HepG2 (cell line): Measurements from ENCODE around the gene MIF. TPM values are rescaled to one million over a fixed set of nuclear protein-coding genes. Genes with fewer than 3 reads are reported as not detected.

Source experiments
- ATAC-seq: fragments of 200-7000 bp; cut with Tn5 transposase; 3 replicates; pipeline ENCODE4 v1.9.1; 2020; ENCODE audit warnings: mild to moderate bottlenecking, moderate library complexity
- BruUV-seq: library from RNA; stranded (reverse); fragments of 400-500 nt; replicated peaks from 2 replicates; lab custom pipeline; 2021; lab: Mats Ljungman, UMichigan
- CTCF ChIA-PET: fragments of 300-600 bp; formaldehyde crosslinking; extraction: SDS; loops from one replicate; lab custom pipeline; 2021; ENCODE audit warnings: low total read pairs, inconsistent platforms, low intra/inter-chr PET ratio; lab: Yijun Ruan, JAX
- POLR2A ChIA-PET: fragments of 350-600 bp; sonication (Branson Sonifier 250); formaldehyde crosslinking; loops from one replicate; lab custom pipeline; 2020; ENCODE audit warnings: antibody characterized with exemption, inconsistent platforms; lab: Yijun Ruan, JAX
- DNase-seq: peaks from one replicate; pipeline ENCODE4 v3.0.0-alpha.2; 2015; ENCODE audit warnings: low spot score
- FAIRE-seq: peaks from 3 replicates; lab custom pipeline; 2011; peaks lifted over from hg19 to GRCh38; lab: Jason Lieb, UNC
- H2AFZ ChIP-seq: one replicate; pipeline ENCODE4 v1.6.1; 2011; ENCODE audit warnings: low read length, inconsistent platforms
- H3K27ac ChIP-seq: fragments of 300-600 bp; 3 replicates; pipeline ENCODE4 v1.8.0; 2011; ENCODE audit warnings: mixed run types, mild to moderate bottlenecking, mixed read lengths, low read length, inconsistent platforms; ENCODE audit not compliant: insufficient read depth; ENCODE audit errors: extremely low read length
- H3K27me3 ChIP-seq, 2 experiments: fragments of 200-600 bp in 1 of 2; 2 replicates in 1 of 2; 3 replicates in 1 of 2; pipeline versions ENCODE4 v1.6.0 to v1.8.0; 2011; ENCODE audit warnings: low read length in 2 of 2, mild to moderate bottlenecking in 2 of 2, moderate library complexity in 2 of 2, inconsistent platforms in 1 of 2; ENCODE audit not compliant: insufficient read depth in 2 of 2, control insufficient read depth in 1 of 2
- H3K36me3 ChIP-seq, 2 experiments: fragments of 200-600 bp in 1 of 2; replicated peaks in 1 of 2; 2 replicates in 1 of 2; 3 replicates in 1 of 2; pipeline versions ENCODE4 v1.5.1 to v1.8.0; 2011; ENCODE audit warnings: low read length in 2 of 2, inconsistent platforms in 1 of 2; ENCODE audit not compliant: insufficient read depth in 2 of 2, control insufficient read depth in 1 of 2
- H3K4me1 ChIP-seq: 2 replicates; pipeline ENCODE4 v1.5.1; 2012; ENCODE audit warnings: low read length, inconsistent platforms; ENCODE audit not compliant: insufficient read depth
- H3K4me2 ChIP-seq: 2 replicates; pipeline ENCODE4 v1.6.0; 2011; ENCODE audit warnings: low read depth, low read length, inconsistent platforms
- H3K4me3 ChIP-seq, 3 experiments: fragments of 200-600 bp in 1 of 3; sonication (generic), shearing (Covaris generic) in 1 of 3; replicated peaks in 1 of 3; 2 replicates each; pipeline ENCODE4 v1.5.1; 2011 to 2016; ENCODE audit warnings: low read length in 3 of 3, inconsistent platforms in 2 of 3, low read depth in 2 of 3, mild to moderate bottlenecking in 2 of 3, control low read depth in 1 of 3, mixed read lengths in 1 of 3; ENCODE audit not compliant: insufficient read depth in 1 of 3
- H3K79me2 ChIP-seq: one replicate; pipeline ENCODE4 v1.6.1; 2011; ENCODE audit warnings: low read length, inconsistent platforms; ENCODE audit not compliant: insufficient read depth
- H3K9ac ChIP-seq: 2 replicates; pipeline ENCODE4 v1.6.0; 2011; ENCODE audit warnings: mild to moderate bottlenecking, low read depth, low read length, inconsistent platforms; ENCODE audit not compliant: insufficient read depth
- H3K9me3 ChIP-seq: 2 replicates; pipeline ENCODE4 v1.5.1; 2012; ENCODE audit warnings: mild to moderate bottlenecking, low read length
- H4K20me1 ChIP-seq: 2 replicates; pipeline ENCODE4 v1.6.0; 2011; ENCODE audit warnings: inconsistent platforms, mild to moderate bottlenecking, low read length, moderate library complexity; ENCODE audit not compliant: insufficient read depth
- AGO1 ChIP-seq: fragments of 200-400 bp; formaldehyde crosslinking; IDR thresholded peaks from 2 replicates; pipeline ENCODE4 v1.6.1; 2017; ENCODE audit warnings: mild to moderate bottlenecking, low read depth, low read length, moderate library complexity; ENCODE audit not compliant: poor library complexity, severe bottlenecking
- AGO2 ChIP-seq: fragments of 200-400 bp; formaldehyde crosslinking; optimal IDR thresholded peaks from 2 replicates; pipeline ENCODE3; 2017; ENCODE audit warnings: mild to moderate bottlenecking, low read depth, low read length, moderate library complexity
- AHR ChIP-seq: IDR thresholded peaks from 2 replicates; pipeline ENCODE4 v1.6.1; 2018; ENCODE audit warnings: missing genetic modification reagents, missing compliant biosample characterization
- ATM ChIP-seq: fragments of 450-650 bp; IDR thresholded peaks from 2 replicates; pipeline ENCODE4 v1.7.1; 2017; ENCODE audit warnings: mild to moderate bottlenecking, borderline replicate concordance
- DMAP1 ChIP-seq: IDR thresholded peaks from 2 replicates; pipeline ENCODE4 v1.6.1; 2016
- FOXP4 ChIP-seq: sonication (generic); formaldehyde crosslinking; IDR thresholded peaks from 2 replicates; pipeline ENCODE4 v1.4.0; 2020; ENCODE audit warnings: missing genetic modification reagents
- HDAC1 ChIP-seq: sonication (generic); formaldehyde crosslinking; IDR thresholded peaks from 2 replicates; pipeline ENCODE4 v1.5.1; 2020; ENCODE audit warnings: mild to moderate bottlenecking, missing genetic modification reagents
- KDM3A ChIP-seq: IDR thresholded peaks from 2 replicates; pipeline ENCODE4 v1.6.1; 2018; ENCODE audit warnings: low read depth, missing compliant biosample characterization
- KLF6 ChIP-seq: IDR thresholded peaks from 2 replicates; pipeline ENCODE4 v1.8.0; 2016; ENCODE audit warnings: missing biosample characterization, missing genetic modification reagents
- RBAK ChIP-seq: sonication (generic); formaldehyde crosslinking; IDR thresholded peaks from 2 replicates; pipeline ENCODE4 v1.5.1; 2020; ENCODE audit warnings: mild to moderate bottlenecking, missing genetic modification reagents
- RBM39 ChIP-seq: fragments of 200-400 bp; formaldehyde crosslinking; IDR thresholded peaks from one replicate; pipeline ENCODE4 v1.6.1; 2018; ENCODE audit warnings: antibody characterized with exemption, mild to moderate bottlenecking, low read depth, low read length; ENCODE audit not compliant: poor library complexity, severe bottlenecking
- SPEN ChIP-seq: sonication (generic); formaldehyde crosslinking; IDR thresholded peaks from 2 replicates; pipeline ENCODE4 v1.5.1; 2020; ENCODE audit warnings: low read depth, mild to moderate bottlenecking, missing genetic modification reagents
- SYNCRIP ChIP-seq: fragments of 200-400 bp; formaldehyde crosslinking; IDR thresholded peaks from 2 replicates; pipeline ENCODE4 v1.6.1; 2018; ENCODE audit warnings: mild to moderate bottlenecking, low read depth, low read length; ENCODE audit not compliant: insufficient read depth
- XBP1 ChIP-seq: sonication (generic); formaldehyde crosslinking; IDR thresholded peaks from 2 replicates; pipeline ENCODE4 v1.5.0; 2020; ENCODE audit warnings: missing genetic modification reagents
- ZBTB34 ChIP-seq: sonication (generic); formaldehyde crosslinking; IDR thresholded peaks from 2 replicates; pipeline ENCODE4 v1.8.0; 2022; ENCODE audit warnings: mild to moderate bottlenecking, missing genetic modification reagents
- ZFY ChIP-seq: sonication (generic); formaldehyde crosslinking; IDR thresholded peaks from 2 replicates; pipeline ENCODE4 v1.4.0; 2020; ENCODE audit warnings: missing genetic modification reagents
- ZNF124 ChIP-seq: sonication (generic); formaldehyde crosslinking; IDR thresholded peaks from 2 replicates; pipeline ENCODE4 v1.4.0; 2020; ENCODE audit warnings: missing genetic modification reagents
- ZNF143 ChIP-seq: sonication (generic); formaldehyde crosslinking; IDR thresholded peaks from 2 replicates; pipeline ENCODE4 v1.4.0; 2020; ENCODE audit warnings: missing genetic modification reagents
- ZNF552 ChIP-seq: sonication (generic); formaldehyde crosslinking; IDR thresholded peaks from 2 replicates; pipeline ENCODE4 v1.9.0; 2022; ENCODE audit warnings: missing genetic modification reagents, mild to moderate bottlenecking, borderline replicate concordance
- ZNF709 ChIP-seq: sonication (generic); formaldehyde crosslinking; IDR thresholded peaks from 2 replicates; pipeline ENCODE4 v1.5.0; 2020; ENCODE audit warnings: mild to moderate bottlenecking, missing genetic modification reagents
- ZNF790 ChIP-seq: sonication (generic); formaldehyde crosslinking; IDR thresholded peaks from 2 replicates; pipeline ENCODE4 v1.8.0; 2022; ENCODE audit warnings: missing genetic modification reagents, mild to moderate bottlenecking, borderline replicate concordance
- ZNF883 ChIP-seq: sonication (generic); formaldehyde crosslinking; IDR thresholded peaks from 2 replicates; pipeline ENCODE4 v1.5.1; 2020; ENCODE audit warnings: mild to moderate bottlenecking, missing genetic modification reagents; ENCODE audit errors: not compliant biosample characterization
- WGBS: methylation state at CpG from one replicate; pipeline ENCODE4 v1.1.6; 2017; ENCODE audit warnings: low lambda C conversion rate; 5-methylcytosine and 5-hydroxymethylcytosine counted together
- in situ Hi-C: cut with HindIII; loops from 2 replicates; pipeline ENCODE4 v1.10.0; 2017; ENCODE audit warnings: low pct_unique_long_range_greater_than_20kb; ENCODE audit not compliant: extremely low pct_ligation_motif_present
- intact Hi-C: fragments of 100-400 bp; cut with micrococcal nuclease; formaldehyde crosslinking; loops from one replicate; pipeline ENCODE4 v1.10.0; 2022; ENCODE audit not compliant: unreplicated experiment
- polyA plus RNA-seq, 8 experiments: library from polyadenylated mRNA; depleted of rRNA in 3 of 8; stranded (reverse) in 7 of 8; unstranded in 1 of 8; fragments of >200 nt; fragmentation: Illumina TruSeq in 4 of 8; extraction: Trizol in 4 of 8; gene quantifications; 2 replicates each; pipeline versions ENCODE4 v1.2.1 to v1.2.3, GENCODE V29; 2011 to 2016; ENCODE audit warnings: low read depth in 4 of 8, missing spikeins in 1 of 8, mixed read lengths in 1 of 8; ENCODE audit not compliant: insufficient read depth in 1 of 8
- total RNA-seq, 5 experiments: library from RNA; depleted of rRNA; stranded (reverse); fragments of >200 nt; fragmentation: Illumina TruSeq; extraction: Trizol; gene quantifications; 2 replicates each; pipeline ENCODE4 v1.2.3, GENCODE V29; 2016; ENCODE audit warnings: low read depth in 1 of 5

MIF gene
- total and polyA plus RNA-seq, 2 of the 13 experiments (the other 11 are each of a cell fraction or from before 2014, with no cell fraction given), result 634 to 675 TPM

GRCh38 chr22:23896166-23896522 lies 2.0 kb downstream of the MIF start (continued):
- no peak for TF ChIP-seq ZNF124 (CRISPR knock-in tag)
- TF ChIP-seq SPEN (CRISPR knock-in tag), result no peak

- WGBS, result 58% methylated on average over 5 of the region's 8 CpGs
- FAIRE-seq (no peak), ATAC-seq (no peak), DNase-seq (no peak)
- Histone ChIP-seq H2AFZ (no peak overlapping the region), H4K20me1 (peaks cover 14% of the 10 kb centered on the region; the same call in 1 of the 2 replicates), H3K4me3 (peak overlapping the region in 1 of 3 experiments; percentile 86; a peak in 2 of 6 replicates), H3K9ac (peak overlapping the region; percentile 87), H3K4me1 (peaks cover 54% of the 10 kb centered on the region), H3K4me2 (peak overlapping the region; percentile 99), H3K36me3 (peaks cover 5 to 17% of the 10 kb centered on the region in 2 experiments; a peak in 4 of 5 replicates), H3K79me2 (peaks cover 16% of the 10 kb centered on the region), H3K27ac (peak overlapping the region; percentile 96), H3K27me3 (no peaks in the 10 kb centered on the region; a peak in 1 of 5 replicates), H3K9me3 (no peaks in the 10 kb centered on the region)
- POLR2A ChIA-PET, result interaction anchor here (0.7 to 4.3 kb wide), 3 partner anchors 10 to 24 kb away, joined by 3 to 23 read pairs (median 4); no protein-coding TSS in a partner anchor
- CTCF ChIA-PET, result no interaction called here
- in situ Hi-C loops (no loop called here), intact Hi-C loops (no loop called here)
- no TSS peak for BruUV-seq
- no peak for TF ChIP-seq ZBTB34 (CRISPR knock-in tag)
- peak; percentile 19 for TF ChIP-seq ZNF883
- TF ChIP-seq RBAK (CRISPR knock-in tag), result no peak
- no peak for TF ChIP-seq KLF6 (CRISPR knock-in tag)
- TF ChIP-seq KDM3A (CRISPR knock-in tag), result no peak
- TF ChIP-seq SYNCRIP, result no peak
- TF ChIP-seq FOXP4 (CRISPR knock-in tag), result no peak
- TF ChIP-seq ZNF709, result peak; percentile 13; the same call in 1 of the 2 replicates
- no peak for TF ChIP-seq ZNF790 (CRISPR knock-in tag)
- 0 out of 2 replicates have a peak, but pooled peaks have one; percentile 10 for TF ChIP-seq ZNF143 (CRISPR knock-in tag)
- no peak for TF ChIP-seq ATM
- TF ChIP-seq DMAP1 (CRISPR knock-in tag), result no peak
- peak; percentile 47; the same call in 1 of the 2 replicates for TF ChIP-seq HDAC1
- 0 out of 2 replicates have a peak, but pooled peaks have one; percentile 39 for TF ChIP-seq ZNF552
- TF ChIP-seq XBP1 (CRISPR knock-in tag), result no peak
- TF ChIP-seq AGO2, result peak; percentile 89
- TF ChIP-seq AGO1, result peak; percentile 86
- TF ChIP-seq AHR (CRISPR knock-in tag), result no peak
- TF ChIP-seq RBM39, result no peak
- no peak for TF ChIP-seq ZFY (CRISPR knock-in tag)
Measured at GRCh38 chr22:23896523-23897186, 2.5 kb downstream of the MIF start.
